Fibroblast of lung (primary cell): Measurements from ENCODE around the gene ATG7.

ENCODE experiments used
- EZH2 ChIP-seq: IDR thresholded peaks from 2 replicates; pipeline ENCODE4 v1.5.1; 2012; ENCODE audit warnings: low read length, control low read depth, mild to moderate bottlenecking; ENCODE audit errors: missing control alignments
- TF ChIP-seq, protein P1 (sequence below), 2 donors: IDR thresholded peaks in 1 of 2; conservative IDR thresholded peaks in 1 of 2; 1 replicate in 1 of 2; 2 replicates in 1 of 2; pipeline ENCODE4 v1.5.1; 2011 to 2012; ENCODE audit warnings: low read length in 2 of 2, control low read depth in 1 of 2, inconsistent platforms in 1 of 2, low read depth in 1 of 2, mild to moderate bottlenecking in 1 of 2

DNA sequence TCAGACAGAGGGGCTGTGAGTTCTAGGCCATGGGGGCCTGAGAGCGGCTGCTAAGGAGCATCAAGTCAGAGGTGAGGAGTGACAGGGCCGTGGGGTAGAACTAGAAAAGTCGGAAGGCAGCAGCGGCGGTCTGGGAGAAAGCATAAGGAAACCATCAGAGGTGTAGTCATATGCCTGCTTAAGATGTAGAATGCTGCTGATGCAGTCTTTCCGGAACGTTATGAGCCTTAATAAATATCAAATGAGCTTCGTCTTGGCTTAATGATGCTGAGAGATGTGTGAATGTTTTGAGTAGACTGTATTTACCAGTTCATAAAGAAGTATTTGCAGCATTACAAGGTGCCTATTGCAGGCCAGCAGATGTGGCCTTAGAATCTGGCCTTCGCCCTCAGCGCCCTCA is 15.2 kb downstream of the ATG7 start:
- TF ChIP-seq, protein P1, sequence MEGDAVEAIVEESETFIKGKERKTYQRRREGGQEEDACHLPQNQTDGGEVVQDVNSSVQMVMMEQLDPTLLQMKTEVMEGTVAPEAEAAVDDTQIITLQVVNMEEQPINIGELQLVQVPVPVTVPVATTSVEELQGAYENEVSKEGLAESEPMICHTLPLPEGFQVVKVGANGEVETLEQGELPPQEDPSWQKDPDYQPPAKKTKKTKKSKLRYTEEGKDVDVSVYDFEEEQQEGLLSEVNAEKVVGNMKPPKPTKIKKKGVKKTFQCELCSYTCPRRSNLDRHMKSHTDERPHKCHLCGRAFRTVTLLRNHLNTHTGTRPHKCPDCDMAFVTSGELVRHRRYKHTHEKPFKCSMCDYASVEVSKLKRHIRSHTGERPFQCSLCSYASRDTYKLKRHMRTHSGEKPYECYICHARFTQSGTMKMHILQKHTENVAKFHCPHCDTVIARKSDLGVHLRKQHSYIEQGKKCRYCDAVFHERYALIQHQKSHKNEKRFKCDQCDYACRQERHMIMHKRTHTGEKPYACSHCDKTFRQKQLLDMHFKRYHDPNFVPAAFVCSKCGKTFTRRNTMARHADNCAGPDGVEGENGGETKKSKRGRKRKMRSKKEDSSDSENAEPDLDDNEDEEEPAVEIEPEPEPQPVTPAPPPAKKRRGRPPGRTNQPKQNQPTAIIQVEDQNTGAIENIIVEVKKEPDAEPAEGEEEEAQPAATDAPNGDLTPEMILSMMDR (conservative IDR thresholded peaks at IDR 0.05 in 1 of 2, IDR thresholded peaks at IDR 0.05 in 1 of 2; ENCODE audit: low read depth in 1 of 2, low read length in 2 of 2), result no peak
- TF ChIP-seq EZH2, result no peak
